Psoas muscle (tissue), 8 donors: Measurements from ENCODE around the gene SLC6A20. TPM values are rescaled to one million over a fixed set of nuclear protein-coding genes. Genes with fewer than 3 reads are reported as not detected.

Experiments
- ATAC-seq, 4 donors: fragments of 200-7000 bp; cut with Tn5 transposase; one replicate each; pipeline ENCODE4 v1.9.1; 2020; ENCODE audit warnings: moderate library complexity in 3 of 4, mild to moderate bottlenecking in 2 of 4
- DNase-seq, 2 donors: peaks; one replicate each; pipeline ENCODE4 v3.0.0-alpha.2; 2020
- H3K27ac ChIP-seq: fragments of 200-600 bp; one replicate; pipeline ENCODE4 v1.8.0; 2022
- H3K27me3 ChIP-seq, 3 donors: fragments of 200-600 bp in 1 of 3; one replicate each; pipeline versions ENCODE4 v1.6.1 to v1.8.0; 2013 to 2022; ENCODE audit warnings: low read length in 2 of 3, mild to moderate bottlenecking in 2 of 3, moderate library complexity in 1 of 3; ENCODE audit not compliant: insufficient read depth in 3 of 3
- H3K36me3 ChIP-seq, 2 donors: fragments of 200-600 bp in 1 of 2; one replicate each; pipeline versions ENCODE4 v1.6.1 to v1.8.0; 2013 to 2022; ENCODE audit warnings: low read depth in 1 of 2, mild to moderate bottlenecking in 1 of 2, moderate library complexity in 1 of 2; ENCODE audit not compliant: insufficient read depth in 1 of 2
- H3K4me1 ChIP-seq: fragments of 200-600 bp; one replicate; pipeline ENCODE4 v1.8.0; 2022
- H3K4me3 ChIP-seq: fragments of 200-600 bp; one replicate; pipeline ENCODE4 v1.8.0; 2022; ENCODE audit warnings: mild to moderate bottlenecking
- H3K9me3 ChIP-seq: fragments of 200-600 bp; one replicate; pipeline ENCODE4 v1.8.0; 2022
- WGBS, 3 donors: extraction: QIAGEN DNeasy Blood & Tissue Kit; methylation state at CpG; one replicate each; pipeline versions ENCODE4 v1.1.6 to v1.1.7; 2013; 5-methylcytosine and 5-hydroxymethylcytosine counted together
- intact Hi-C, 2 donors: fragments of 100-400 bp; cut with DNase I; formaldehyde crosslinking; loops; one replicate each; pipeline versions ENCODE4 v1.11.0 to v1.14.2; 2022
- polyA plus RNA-seq, 3 donors: library from polyadenylated mRNA; stranded (reverse); fragments of 200-250 nt; gene quantifications; one replicate each; pipeline ENCODE4 v1.2.3, GENCODE V29; 2013
- total RNA-seq, 4 donors: library from RNA; stranded (reverse); fragmentation: NEBNext Ultra II Directional in 2 of 4; extraction: Animal tissue kit (Norgen Biotek cat#: 25700) in 2 of 4; gene quantifications; one replicate each; pipeline versions ENCODE4 v1.2.1 to v1.2.4, GENCODE V29; 2021 to 2023
- TF ChIP-seq, protein P1 (sequence below): fragments of 200-600 bp; IDR thresholded peaks from one replicate; pipeline ENCODE4 v1.8.0; 2022; ENCODE audit warnings: antibody characterized with exemption
- donor health status: healthy with polysubstance abuse.
- donor health status: DM: no; HTN: no; CAD: no; lungs with moderate emphysema.
- donor health status: Bipolar disorder and iron deficiency.
- donor health status: healthy.
- donor health status: DM: yes; HTN: yes; CAD: no.
- donor health status: DM: no; HTN: no; CAD: no.
- donor health status: DM: no; HTN: no; CAD: no.
- donor health status: DM: yes; HTN: yes; CAD: no.

Gene SLC6A20
- total and polyA plus RNA-seq, 7 donors: 0.10 to 0.69 (median 0.42) TPM

DNA sequence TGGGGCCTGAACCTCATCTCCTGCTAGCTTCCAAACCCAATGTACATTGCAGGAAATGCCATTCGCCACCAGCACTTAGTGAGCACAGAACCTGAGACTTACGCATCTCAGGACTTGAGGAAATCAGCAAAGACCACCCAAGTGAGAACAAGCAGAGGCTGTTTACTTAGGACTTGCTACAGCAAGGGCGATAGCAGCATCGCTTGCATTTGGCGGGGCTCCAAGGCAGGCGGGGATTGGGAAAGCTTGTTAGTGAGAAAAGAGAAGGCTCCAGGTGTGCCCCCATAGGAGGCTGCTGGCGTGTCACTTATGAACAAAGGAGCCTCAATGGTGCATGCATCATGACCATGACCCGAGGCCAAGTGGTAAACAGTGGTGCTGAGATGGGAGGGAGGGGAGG lies 19.7 kb downstream of the SLC6A20 start:
- TF ChIP-seq, protein P1, sequence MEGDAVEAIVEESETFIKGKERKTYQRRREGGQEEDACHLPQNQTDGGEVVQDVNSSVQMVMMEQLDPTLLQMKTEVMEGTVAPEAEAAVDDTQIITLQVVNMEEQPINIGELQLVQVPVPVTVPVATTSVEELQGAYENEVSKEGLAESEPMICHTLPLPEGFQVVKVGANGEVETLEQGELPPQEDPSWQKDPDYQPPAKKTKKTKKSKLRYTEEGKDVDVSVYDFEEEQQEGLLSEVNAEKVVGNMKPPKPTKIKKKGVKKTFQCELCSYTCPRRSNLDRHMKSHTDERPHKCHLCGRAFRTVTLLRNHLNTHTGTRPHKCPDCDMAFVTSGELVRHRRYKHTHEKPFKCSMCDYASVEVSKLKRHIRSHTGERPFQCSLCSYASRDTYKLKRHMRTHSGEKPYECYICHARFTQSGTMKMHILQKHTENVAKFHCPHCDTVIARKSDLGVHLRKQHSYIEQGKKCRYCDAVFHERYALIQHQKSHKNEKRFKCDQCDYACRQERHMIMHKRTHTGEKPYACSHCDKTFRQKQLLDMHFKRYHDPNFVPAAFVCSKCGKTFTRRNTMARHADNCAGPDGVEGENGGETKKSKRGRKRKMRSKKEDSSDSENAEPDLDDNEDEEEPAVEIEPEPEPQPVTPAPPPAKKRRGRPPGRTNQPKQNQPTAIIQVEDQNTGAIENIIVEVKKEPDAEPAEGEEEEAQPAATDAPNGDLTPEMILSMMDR: no peak
- ATAC-seq (no peak), DNase-seq (no peak)
- intact Hi-C loops: no loop called here
- no peaks in the 10 kb centered on the region for H3K4me1 ChIP-seq
- H3K27me3 ChIP-seq: no peaks in the 10 kb centered on the region
- H3K27ac ChIP-seq: no peak overlapping the region
- 74 to 80% (median 76%) methylated on average over 8 of the region's 8 CpGs for WGBS, 3 donors
- no peaks in the 10 kb centered on the region for H3K9me3 ChIP-seq
- no peaks in the 10 kb centered on the region for H3K36me3 ChIP-seq
- no peak overlapping the region for H3K4me3 ChIP-seq

DNA sequence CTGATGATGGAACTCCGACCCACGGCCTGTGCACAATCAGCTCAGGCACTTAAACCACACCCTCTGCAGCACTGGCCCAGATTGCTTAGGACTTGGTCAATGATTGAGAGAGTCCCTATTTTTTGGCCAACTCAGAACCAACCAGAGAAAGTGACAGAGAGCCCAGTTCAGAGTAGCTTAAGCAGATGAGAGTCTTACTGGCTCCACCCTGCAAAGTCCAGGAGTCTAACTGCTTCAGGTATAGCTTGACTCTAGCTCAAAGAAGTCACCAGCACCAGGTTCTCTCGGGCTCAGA lies 20.1 kb downstream of the SLC6A20 start:
- 65 to 88% (median 83%) methylated on average over 3 of the region's 3 CpGs for WGBS, 3 donors
- Histone ChIP-seq H3K27ac (no peak overlapping the region), H3K4me3 (no peak overlapping the region), H3K4me1 (no peaks in the 10 kb centered on the region), H3K36me3 (no peaks in the 10 kb centered on the region), H3K9me3 (no peaks in the 10 kb centered on the region), H3K27me3 (no peaks in the 10 kb centered on the region)
- TF ChIP-seq, protein P1: no peak
- ATAC-seq (no peak), DNase-seq (no peak)
- intact Hi-C loops: no loop called here

DNA sequence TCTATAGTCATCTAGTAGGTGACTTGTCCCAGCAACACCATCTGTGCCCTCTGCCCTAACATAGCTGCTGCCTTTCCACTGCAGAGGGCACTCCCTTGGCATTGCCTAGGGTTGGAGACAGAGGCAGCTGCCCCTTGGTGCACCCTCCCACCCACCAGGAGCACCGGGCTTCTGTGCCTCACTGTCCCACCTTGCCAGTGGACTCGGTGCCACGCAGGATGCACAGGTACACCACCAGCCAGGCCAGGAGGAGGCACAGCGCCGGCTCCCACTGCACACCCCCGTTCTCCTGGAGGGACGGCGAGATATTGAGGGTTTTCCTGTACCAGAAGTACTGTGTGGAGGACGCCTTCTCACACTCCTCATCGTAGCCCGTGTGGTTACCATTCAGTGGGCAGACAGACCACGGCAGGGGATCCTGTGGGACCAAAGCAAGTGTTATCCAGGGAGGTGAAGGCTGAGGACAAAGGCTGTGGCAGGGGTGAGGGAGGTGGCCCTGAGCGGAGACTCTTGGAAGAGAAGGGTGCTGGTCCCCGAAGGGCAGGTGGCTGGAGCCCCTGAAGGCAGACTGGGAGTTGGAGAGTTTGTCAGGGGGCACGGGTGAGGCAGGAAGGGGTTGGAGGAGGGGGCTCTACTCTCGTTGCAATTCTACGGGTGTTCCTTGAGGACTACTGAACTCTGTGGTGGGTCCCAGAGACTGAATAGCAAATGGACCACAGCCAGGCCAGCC lies 20.6 kb downstream of the SLC6A20 start:
- TF ChIP-seq, protein P1: no peak
- 87 to 90% (median 88%) methylated on average over 16 to 17 of the region's 17 CpGs for WGBS, 3 donors
- Histone ChIP-seq H3K9me3 (no peaks in the 10 kb centered on the region), H3K27ac (no peak overlapping the region), H3K4me1 (no peaks in the 10 kb centered on the region), H3K36me3 (no peaks in the 10 kb centered on the region), H3K27me3 (no peaks in the 10 kb centered on the region), H3K4me3 (no peak overlapping the region)
- intact Hi-C loops: no loop called here
- no peak for DNase-seq
- ATAC-seq: no peak

DNA sequence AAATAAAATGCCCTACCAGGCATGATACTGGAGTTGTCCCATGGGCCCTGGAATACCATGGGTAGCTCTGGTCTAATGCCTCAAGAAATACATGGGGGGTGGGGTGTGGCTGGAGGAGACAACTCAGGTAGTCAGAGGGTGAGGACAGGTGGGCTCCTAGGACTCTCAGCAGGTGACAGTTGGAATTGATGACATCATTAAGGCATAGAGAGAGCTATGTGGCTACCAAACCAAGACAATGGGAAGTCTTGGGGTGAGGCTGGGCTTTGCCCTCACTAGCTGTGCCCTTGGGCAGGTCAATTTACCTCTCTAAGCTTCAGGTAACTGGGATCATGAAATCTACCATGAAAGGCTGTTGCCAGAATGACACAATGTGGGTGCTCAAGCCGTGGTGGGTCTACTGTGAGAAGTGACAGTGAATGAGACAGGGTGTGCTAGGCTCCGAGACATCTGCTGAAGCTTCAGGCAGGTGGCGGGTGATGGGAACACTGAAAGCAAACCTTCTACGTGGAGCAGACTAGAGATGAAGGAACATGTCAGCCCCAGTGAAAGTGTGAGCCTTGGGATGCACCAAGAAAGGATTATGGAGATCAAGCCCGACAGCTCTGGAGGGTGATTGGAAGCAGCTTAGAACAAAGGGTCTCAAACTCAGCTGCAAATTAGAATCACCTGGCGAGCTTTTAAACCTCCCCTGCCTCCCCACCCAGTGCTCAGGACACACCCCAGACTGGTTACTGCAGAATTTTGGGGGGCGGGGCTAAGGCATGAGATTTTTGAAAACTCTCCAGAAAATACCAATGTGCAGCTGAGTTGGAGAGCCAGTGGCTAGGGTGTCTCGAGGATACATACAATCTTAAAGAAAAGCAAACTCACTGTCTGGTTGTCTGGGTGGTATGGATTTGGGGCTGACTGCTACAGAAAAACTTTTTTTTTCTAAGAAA lies 21.5 kb downstream of the SLC6A20 start:
- WGBS, 3 donors: 73 to 81% (median 76%) methylated on average over 8 of the region's 8 CpGs
- DNase-seq (no peak), ATAC-seq (no peak)
- Histone ChIP-seq H3K27ac (no peak overlapping the region), H3K4me3 (no peak overlapping the region), H3K36me3 (no peaks in the 10 kb centered on the region), H3K27me3 (no peaks in the 10 kb centered on the region), H3K4me1 (no peaks in the 10 kb centered on the region), H3K9me3 (no peaks in the 10 kb centered on the region)
- intact Hi-C loops: no loop called here
- TF ChIP-seq, protein P1: no peak
